ENCODE results near the gene SPATS2. TPM values are rescaled to one million over a fixed set of nuclear protein-coding genes. Genes with fewer than 3 reads are reported as not detected.

SPATS2 gene
- polyA plus RNA-seq, 1 of the 3 experiments (the other 2 are of a cell fraction), result 72.9 TPM

DNA sequence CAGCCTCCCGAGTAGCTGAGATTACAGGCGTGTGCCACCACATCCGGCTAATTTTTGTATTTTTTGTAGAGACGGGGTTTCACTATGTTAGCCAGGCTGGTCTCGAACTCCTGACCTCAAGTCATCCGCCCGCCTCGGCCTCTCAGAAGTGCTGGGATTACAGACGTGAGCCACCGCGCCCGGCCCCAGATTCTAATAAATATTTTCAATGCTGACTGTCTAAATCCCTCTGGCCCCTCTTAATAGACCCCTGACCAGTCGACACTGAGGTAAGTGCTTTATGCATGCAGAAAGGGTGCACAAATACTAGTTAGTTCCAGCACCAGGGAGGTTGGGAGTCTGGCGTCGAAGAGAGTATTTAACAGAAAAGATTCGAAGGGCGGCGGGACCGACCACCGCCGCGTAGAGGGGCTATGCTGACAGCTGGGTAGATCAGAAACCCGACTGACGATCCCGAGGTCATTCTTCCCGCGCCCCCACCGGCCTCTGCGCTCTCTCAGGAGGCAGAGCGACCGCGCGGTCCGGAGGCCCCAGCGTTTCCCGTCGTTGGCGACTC is 1.1 kb upstream of the SPATS2 start:
- Histone ChIP-seq H3K9me2 (no peaks in the 10 kb centered on the region), H3K4me1 (ENCODE audit: control insufficient read depth in 1 of 2, insufficient read depth in 2 of 2, low read depth in 1 of 2, low read length in 1 of 2) (peaks cover 3 to 6% of the 10 kb centered on the region in 2 experiments; a peak in 3 of 4 replicates), H3K27me3 (ENCODE audit: insufficient read depth) (no peaks in the 10 kb centered on the region), H3K4me2 (peak overlapping the region; percentile 82), H3F3A (replicated peaks; ENCODE audit: insufficient read depth) (peaks cover 31% of the 10 kb centered on the region), H3K36me3 (replicated peaks in 1 of 2; ENCODE audit: control insufficient read depth in 1 of 2, insufficient read depth in 2 of 2, low read length in 1 of 2) (peaks cover 0 to 10% of the 10 kb centered on the region in 2 experiments), H2AFZ (ENCODE audit: low read depth) (peak overlapping the region; percentile 72), H3K27ac (ENCODE audit: low read depth in 2 of 2, low read length in 1 of 2) (peak overlapping the region; percentile 90 to 95), H3K9me3 (no peaks in the 10 kb centered on the region), H3K9ac (peak overlapping the region; percentile 98), H3K79me2 (ENCODE audit: insufficient read depth) (peaks cover 43% of the 10 kb centered on the region), H3K4me3 (ENCODE audit: low read depth in 2 of 2, low read length in 1 of 2) (peak overlapping the region; percentile 79 to 91), H4K20me1 (ENCODE audit: insufficient read depth) (peaks cover 22% of the 10 kb centered on the region)
- ChIA-PET CTCF (interaction anchor here (0.6 to 16.8 kb wide), 12 partner anchors 8 to 214 kb away, joined by 3 to 617 read pairs (median 7); partner anchors contain the start of genes C1QL4, DNAJC22 and TROAP), POLR2A (interaction anchor here (1.2 to 1.6 kb wide), 7 partner anchors 8 to 236 kb away, joined by 3 to 11 read pairs (median 5); partner anchors contain the start of gene TUBA1B)
- peak; percentile 74 for DNase-seq
- WGBS (ENCODE audit: low lambda C conversion rate), result 21% methylated on average over 37 of the region's 38 CpGs
- TF ChIP-seq POLR2AphosphoS5 (IDR thresholded peaks at IDR 0.05; ENCODE audit: low read depth, low read length) (no peak), TEAD4 (IDR thresholded peaks at IDR 0.05; ENCODE audit: borderline replicate concordance, insufficient read depth) (no peak), TCF12 (IDR thresholded peaks at IDR 0.05) (no peak), FOXJ3 (CRISPR knock-in tag; IDR thresholded peaks at IDR 0.05) (no peak), GABPA (IDR thresholded peaks at IDR 0.05; ENCODE audit: low read depth) (no peak), SIN3A (IDR thresholded peaks at IDR 0.05; ENCODE audit: borderline replicate concordance, low read depth, low read length) (no peak), RCOR1 (IDR thresholded peaks at IDR 0.05; ENCODE audit: low read length) (no peak), SMC3 (IDR thresholded peaks at IDR 0.05; ENCODE audit: low read depth, low read length) (0 out of 2 replicates have a peak, but pooled peaks have one; percentile 2)
- TF ChIP-seq, protein P1, sequence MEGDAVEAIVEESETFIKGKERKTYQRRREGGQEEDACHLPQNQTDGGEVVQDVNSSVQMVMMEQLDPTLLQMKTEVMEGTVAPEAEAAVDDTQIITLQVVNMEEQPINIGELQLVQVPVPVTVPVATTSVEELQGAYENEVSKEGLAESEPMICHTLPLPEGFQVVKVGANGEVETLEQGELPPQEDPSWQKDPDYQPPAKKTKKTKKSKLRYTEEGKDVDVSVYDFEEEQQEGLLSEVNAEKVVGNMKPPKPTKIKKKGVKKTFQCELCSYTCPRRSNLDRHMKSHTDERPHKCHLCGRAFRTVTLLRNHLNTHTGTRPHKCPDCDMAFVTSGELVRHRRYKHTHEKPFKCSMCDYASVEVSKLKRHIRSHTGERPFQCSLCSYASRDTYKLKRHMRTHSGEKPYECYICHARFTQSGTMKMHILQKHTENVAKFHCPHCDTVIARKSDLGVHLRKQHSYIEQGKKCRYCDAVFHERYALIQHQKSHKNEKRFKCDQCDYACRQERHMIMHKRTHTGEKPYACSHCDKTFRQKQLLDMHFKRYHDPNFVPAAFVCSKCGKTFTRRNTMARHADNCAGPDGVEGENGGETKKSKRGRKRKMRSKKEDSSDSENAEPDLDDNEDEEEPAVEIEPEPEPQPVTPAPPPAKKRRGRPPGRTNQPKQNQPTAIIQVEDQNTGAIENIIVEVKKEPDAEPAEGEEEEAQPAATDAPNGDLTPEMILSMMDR (IDR thresholded peaks at IDR 0.05), result no peak
- TF ChIP-seq, protein P2, sequence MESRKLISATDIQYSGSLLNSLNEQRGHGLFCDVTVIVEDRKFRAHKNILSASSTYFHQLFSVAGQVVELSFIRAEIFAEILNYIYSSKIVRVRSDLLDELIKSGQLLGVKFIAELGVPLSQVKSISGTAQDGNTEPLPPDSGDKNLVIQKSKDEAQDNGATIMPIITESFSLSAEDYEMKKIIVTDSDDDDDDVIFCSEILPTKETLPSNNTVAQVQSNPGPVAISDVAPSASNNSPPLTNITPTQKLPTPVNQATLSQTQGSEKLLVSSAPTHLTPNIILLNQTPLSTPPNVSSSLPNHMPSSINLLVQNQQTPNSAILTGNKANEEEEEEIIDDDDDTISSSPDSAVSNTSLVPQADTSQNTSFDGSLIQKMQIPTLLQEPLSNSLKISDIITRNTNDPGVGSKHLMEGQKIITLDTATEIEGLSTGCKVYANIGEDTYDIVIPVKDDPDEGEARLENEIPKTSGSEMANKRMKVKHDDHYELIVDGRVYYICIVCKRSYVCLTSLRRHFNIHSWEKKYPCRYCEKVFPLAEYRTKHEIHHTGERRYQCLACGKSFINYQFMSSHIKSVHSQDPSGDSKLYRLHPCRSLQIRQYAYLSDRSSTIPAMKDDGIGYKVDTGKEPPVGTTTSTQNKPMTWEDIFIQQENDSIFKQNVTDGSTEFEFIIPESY (IDR thresholded peaks at IDR 0.05; ENCODE audit: borderline replicate concordance, low read depth), result no peak
- TF ChIP-seq, protein P3, sequence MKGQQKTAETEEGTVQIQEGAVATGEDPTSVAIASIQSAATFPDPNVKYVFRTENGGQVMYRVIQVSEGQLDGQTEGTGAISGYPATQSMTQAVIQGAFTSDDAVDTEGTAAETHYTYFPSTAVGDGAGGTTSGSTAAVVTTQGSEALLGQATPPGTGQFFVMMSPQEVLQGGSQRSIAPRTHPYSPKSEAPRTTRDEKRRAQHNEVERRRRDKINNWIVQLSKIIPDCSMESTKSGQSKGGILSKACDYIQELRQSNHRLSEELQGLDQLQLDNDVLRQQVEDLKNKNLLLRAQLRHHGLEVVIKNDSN (IDR thresholded peaks at IDR 0.05; ENCODE audit: borderline replicate concordance, low read depth), result 0 out of 2 replicates have a peak, but pooled peaks have one; percentile 14
